Measurements from ENCODE around the gene GPS1.

The GPS1 gene

GRCh38 chr17:82058230-82058854, 6.6 kb downstream of the GPS1 start:
- no peak for DNase-seq (ENCODE audit: low read depth, low spot score)

- DNase-seq (ENCODE audit: low read depth, low spot score), result no peak
Measured at GRCh38 chr17:82058855-82059249, 7.2 kb downstream of the GPS1 start.

GRCh38 chr17:82059272-82060000, 7.7 kb downstream of the GPS1 start:
- DNase-seq (ENCODE audit: low read depth, low spot score), result no peak

GRCh38 chr17:82060001-82060380, 8.3 kb downstream of the GPS1 start:
- DNase-seq (ENCODE audit: low read depth, low spot score), result no peak

- DNase-seq (ENCODE audit: low read depth, low spot score), result no peak
Measured at GRCh38 chr17:82060614-82061013, 8.9 kb downstream of the GPS1 start.

- no peak for DNase-seq (ENCODE audit: low read depth, low spot score)
Measured at GRCh38 chr17:82061047-82061925, 9.6 kb downstream of the GPS1 start.

GRCh38 chr17:82062076-82062983, 10.6 kb downstream of the GPS1 start:
- DNase-seq (ENCODE audit: low read depth, low spot score), result no peak

GRCh38 chr17:82062984-82063368, 11.3 kb downstream of the GPS1 start:
- no peak for DNase-seq (ENCODE audit: low read depth, low spot score)

GRCh38 chr17:82063424-82064415, 12.0 kb downstream of the GPS1 start:
- no peak for DNase-seq (ENCODE audit: low read depth, low spot score)

- DNase-seq (ENCODE audit: low read depth, low spot score), result no peak
Measured at GRCh38 chr17:82064433-82065192, 12.9 kb downstream of the GPS1 start.

GRCh38 chr17:82065193-82065637, 13.5 kb downstream of the GPS1 start:
- no peak for DNase-seq (ENCODE audit: low read depth, low spot score)

GRCh38 chr17:82065638-82066303, 14.1 kb downstream of the GPS1 start, which contains the start of gene DUS1L:
Gene DUS1L, minus strand, starts transcription at chr17:82065804. Its CDS starts 745 bp downstream, at chr17:82065059.
- no peak for DNase-seq (ENCODE audit: low read depth, low spot score)

GRCh38 chr17:82070611-82071010, 18.9 kb downstream of the GPS1 start:
- no peak for DNase-seq (ENCODE audit: low read depth, low spot score)

GRCh38 chr17:82072827-82073226, 21.1 kb downstream of the GPS1 start:
- no peak for DNase-seq (ENCODE audit: low read depth, low spot score)

GRCh38 chr17:82073446-82073845, 21.7 kb downstream of the GPS1 start:
- DNase-seq (ENCODE audit: low read depth, low spot score), result no peak

- no peak for DNase-seq (ENCODE audit: low read depth, low spot score)
Measured at GRCh38 chr17:82076018-82076784, 24.5 kb downstream of the GPS1 start.

- DNase-seq (ENCODE audit: low read depth, low spot score), result no peak
Measured at GRCh38 chr17:82076785-82077591, 25.3 kb downstream of the GPS1 start.

Measured in smooth muscle cell of the brain vasculature (primary cell).